Astrocyte (in vitro differentiated cells and primary cell): Measurements from ENCODE around the gene ATXN1. TPM values are rescaled to one million over a fixed set of nuclear protein-coding genes. Genes with fewer than 3 reads are reported as not detected.

Source experiments
- DNase-seq: peaks from one replicate; pipeline ENCODE4 v3.0.0-alpha.2; 2010; ENCODE audit warnings: low read depth
- FAIRE-seq: peaks from 2 replicates; lab custom pipeline; 2011; peaks lifted over from hg19 to GRCh38; lab: Jason Lieb, UNC
- H2AFZ ChIP-seq: 2 replicates; pipeline ENCODE4 v1.6.0; 2012; ENCODE audit warnings: low read depth, low read length, inconsistent platforms
- H3K27ac ChIP-seq: 2 replicates; pipeline ENCODE4 v1.5.1; 2011; ENCODE audit warnings: low read depth, low read length, inconsistent platforms
- H3K27me3 ChIP-seq: 2 replicates; pipeline ENCODE4 v1.6.0; 2011; ENCODE audit warnings: low read length, inconsistent platforms; ENCODE audit not compliant: insufficient read depth
- H3K36me3 ChIP-seq: 2 replicates; pipeline ENCODE4 v1.5.1; 2011; ENCODE audit warnings: low read length, inconsistent platforms; ENCODE audit not compliant: insufficient read depth
- H3K4me1 ChIP-seq: 2 replicates; pipeline ENCODE4 v1.5.1; 2011; ENCODE audit warnings: low read length, inconsistent platforms; ENCODE audit not compliant: insufficient read depth
- H3K4me2 ChIP-seq: 2 replicates; pipeline ENCODE4 v1.6.0; 2012; ENCODE audit warnings: low read length, inconsistent platforms
- H3K4me3 ChIP-seq: 2 replicates; pipeline ENCODE4 v1.5.1; 2011; ENCODE audit warnings: low read depth, mild to moderate bottlenecking, low read length, inconsistent platforms; ENCODE audit not compliant: insufficient read depth
- H3K79me2 ChIP-seq: 2 replicates; pipeline ENCODE4 v1.6.0; 2012; ENCODE audit warnings: mild to moderate bottlenecking, low read length, inconsistent platforms; ENCODE audit not compliant: insufficient read depth
- H3K9ac ChIP-seq: 2 replicates; pipeline ENCODE4 v1.6.0; 2012; ENCODE audit warnings: mild to moderate bottlenecking, low read length, inconsistent platforms
- H3K9me3 ChIP-seq: 2 replicates; pipeline ENCODE4 v1.5.1; 2012; ENCODE audit warnings: low read depth, mild to moderate bottlenecking, low read length, inconsistent platforms; ENCODE audit not compliant: insufficient read depth
- H4K20me1 ChIP-seq: 2 replicates; pipeline ENCODE4 v1.6.0; 2012; ENCODE audit warnings: low read length, inconsistent platforms; ENCODE audit not compliant: insufficient read depth
- H3K27ac Mint-ChIP-seq: one replicate; pipeline ENCODE4 v1.8.0; 2021; ENCODE audit warnings: mild to moderate bottlenecking, mixed read lengths; ENCODE audit not compliant: unreplicated experiment
- H3K27me3 Mint-ChIP-seq: one replicate; pipeline ENCODE4 v1.8.0; 2021; ENCODE audit warnings: low read depth, mixed read lengths; ENCODE audit not compliant: unreplicated experiment
- H3K36me3 Mint-ChIP-seq: one replicate; pipeline ENCODE4 v1.8.0; 2021; ENCODE audit warnings: low read depth, mixed read lengths; ENCODE audit not compliant: unreplicated experiment
- H3K4me1 Mint-ChIP-seq: one replicate; pipeline ENCODE4 v1.8.0; 2021; ENCODE audit warnings: low read depth, mixed read lengths; ENCODE audit not compliant: unreplicated experiment
- H3K4me3 Mint-ChIP-seq: one replicate; pipeline ENCODE4 v1.8.0; 2021; ENCODE audit warnings: mild to moderate bottlenecking, moderate library complexity, mixed read lengths; ENCODE audit not compliant: unreplicated experiment
- H3K9me3 Mint-ChIP-seq: one replicate; pipeline ENCODE4 v1.8.0; 2021; ENCODE audit warnings: mild to moderate bottlenecking, mixed read lengths; ENCODE audit not compliant: unreplicated experiment
- CTCF ChIP-seq: IDR thresholded peaks from 2 replicates; pipeline ENCODE4 v1.5.1; 2011; ENCODE audit warnings: low read depth, mild to moderate bottlenecking, inconsistent platforms, low read length, moderate library complexity; ENCODE audit not compliant: insufficient read depth
- EZH2 ChIP-seq: IDR thresholded peaks from 2 replicates; pipeline ENCODE4 v1.6.1; 2012; ENCODE audit warnings: mild to moderate bottlenecking, low read length, inconsistent platforms; ENCODE audit not compliant: insufficient read depth
- total RNA-seq: library from RNA; stranded (reverse); gene quantifications from 2 replicates; pipeline ENCODE4 v1.2.1, GENCODE V29; 2021

ATXN1 gene
- total RNA-seq, 1 donor from 2014 or later = 70.9 TPM

GRCh38 chr6:16394632-16395031 lies 366.6 kb downstream of the ATXN1 start:
- H3K36me3 ChIP-seq = no peaks in the 10 kb centered on the region
- Mint-ChIP-seq H3K4me3 (no peak overlapping the region), H3K27ac (no peak overlapping the region), H3K4me1 (peaks cover 14% of the 10 kb centered on the region), H3K36me3 (peaks cover 1% of the 10 kb centered on the region), H3K9me3 (no peaks in the 10 kb centered on the region), H3K27me3 (no peaks in the 10 kb centered on the region)
- H3K9ac ChIP-seq = no peak overlapping the region
- H3K79me2 ChIP-seq = no peaks in the 10 kb centered on the region
- no peak overlapping the region for H2AFZ ChIP-seq
- no peaks in the 10 kb centered on the region for H3K27me3 ChIP-seq
- no peak overlapping the region for H3K4me3 ChIP-seq
- no peaks in the 10 kb centered on the region for H3K9me3 ChIP-seq
- H3K4me2 ChIP-seq = no peak overlapping the region
- H3K27ac ChIP-seq = no peak overlapping the region
- TF ChIP-seq EZH2 (no peak), CTCF (no peak)
- no peak for FAIRE-seq
- H3K4me1 ChIP-seq = peaks cover 36% of the 10 kb centered on the region
- H4K20me1 ChIP-seq = no peaks in the 10 kb centered on the region
- DNase-seq = no peak

GRCh38 chr6:16393326-16393725 lies 367.9 kb downstream of the ATXN1 start:
- no peak overlapping the region for H3K27ac Mint-ChIP-seq
- no peak overlapping the region for H3K27ac ChIP-seq
- no peaks in the 10 kb centered on the region for H3K27me3 ChIP-seq
- H3K4me1 Mint-ChIP-seq = peaks cover 12% of the 10 kb centered on the region
- TF ChIP-seq EZH2 (no peak), CTCF (no peak)
- DNase-seq (no peak), FAIRE-seq (no peak)
- H3K9ac ChIP-seq = no peak overlapping the region
- peaks cover 1% of the 10 kb centered on the region for H3K36me3 Mint-ChIP-seq
- no peaks in the 10 kb centered on the region for H3K36me3 ChIP-seq
- no peaks in the 10 kb centered on the region for H3K79me2 ChIP-seq
- H2AFZ ChIP-seq = no peak overlapping the region
- peaks cover 31% of the 10 kb centered on the region for H3K4me1 ChIP-seq
- no peaks in the 10 kb centered on the region for H3K9me3 Mint-ChIP-seq
- no peak overlapping the region for H3K4me3 Mint-ChIP-seq
- no peak overlapping the region for H3K4me3 ChIP-seq
- no peaks in the 10 kb centered on the region for H3K27me3 Mint-ChIP-seq
- H4K20me1 ChIP-seq = no peaks in the 10 kb centered on the region
- H3K4me2 ChIP-seq = no peak overlapping the region
- H3K9me3 ChIP-seq = no peaks in the 10 kb centered on the region

DNA sequence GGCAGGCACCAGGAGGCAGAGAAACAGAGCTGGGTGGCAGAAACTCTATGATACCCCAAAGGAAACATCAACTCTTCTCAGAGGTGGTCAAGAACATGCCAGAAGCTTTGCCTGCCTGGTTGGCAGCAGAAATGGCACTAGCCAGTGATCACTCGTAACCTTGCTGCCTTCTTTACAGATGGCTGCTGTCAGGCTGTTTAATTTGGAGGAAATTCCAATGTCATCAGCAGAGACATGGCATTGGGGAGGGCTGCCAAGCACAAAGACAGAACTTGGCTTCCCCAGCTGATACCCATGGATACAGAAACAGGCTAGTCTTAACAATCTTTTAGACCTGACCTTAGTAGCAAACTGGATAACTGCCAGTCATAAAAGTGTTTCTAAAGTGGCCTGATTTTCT lies 369.2 kb downstream of the ATXN1 start:
- Histone ChIP-seq H4K20me1 (peaks cover 5% of the 10 kb centered on the region), H3K9me3 (no peaks in the 10 kb centered on the region), H3K4me1 (peaks cover 23% of the 10 kb centered on the region), H3K27ac (peak overlapping the region; percentile 66), H3K9ac (peak overlapping the region; percentile 49), H2AFZ (no peak overlapping the region), H3K36me3 (no peaks in the 10 kb centered on the region), H3K27me3 (no peaks in the 10 kb centered on the region), H3K4me2 (peak overlapping the region; percentile 59), H3K79me2 (no peaks in the 10 kb centered on the region), H3K4me3 (no peak overlapping the region)
- Mint-ChIP-seq H3K9me3 (no peaks in the 10 kb centered on the region), H3K4me1 (peaks cover 23% of the 10 kb centered on the region), H3K27me3 (no peaks in the 10 kb centered on the region), H3K36me3 (no peaks in the 10 kb centered on the region), H3K4me3 (no peak overlapping the region), H3K27ac (no peak overlapping the region)
- DNase-seq = no peak
- no peak for TF ChIP-seq EZH2
- TF ChIP-seq CTCF = no peak
- no peak for FAIRE-seq
